OCI-LY1 (cell line): ENCODE results near the gene BMP6.

Experiments used
- EZH2 ChIP-seq: fragments of 200-600 bp; sonication (generic), shearing (Covaris generic); IDR thresholded peaks from 2 replicates; pipeline ENCODE4 v1.8.0; 2017; ENCODE audit warnings: borderline replicate concordance, mixed run types, mild to moderate bottlenecking, antibody characterized with exemption, low read length, moderate library complexity, mixed read lengths
- TF ChIP-seq, protein P1 (sequence below): fragments of 200-600 bp; sonication (generic), shearing (Covaris generic); IDR thresholded peaks from 2 replicates; pipeline ENCODE4 v1.5.1; 2017; ENCODE audit warnings: mild to moderate bottlenecking, antibody characterized with exemption, low read length, moderate library complexity, mixed read lengths

DNA sequence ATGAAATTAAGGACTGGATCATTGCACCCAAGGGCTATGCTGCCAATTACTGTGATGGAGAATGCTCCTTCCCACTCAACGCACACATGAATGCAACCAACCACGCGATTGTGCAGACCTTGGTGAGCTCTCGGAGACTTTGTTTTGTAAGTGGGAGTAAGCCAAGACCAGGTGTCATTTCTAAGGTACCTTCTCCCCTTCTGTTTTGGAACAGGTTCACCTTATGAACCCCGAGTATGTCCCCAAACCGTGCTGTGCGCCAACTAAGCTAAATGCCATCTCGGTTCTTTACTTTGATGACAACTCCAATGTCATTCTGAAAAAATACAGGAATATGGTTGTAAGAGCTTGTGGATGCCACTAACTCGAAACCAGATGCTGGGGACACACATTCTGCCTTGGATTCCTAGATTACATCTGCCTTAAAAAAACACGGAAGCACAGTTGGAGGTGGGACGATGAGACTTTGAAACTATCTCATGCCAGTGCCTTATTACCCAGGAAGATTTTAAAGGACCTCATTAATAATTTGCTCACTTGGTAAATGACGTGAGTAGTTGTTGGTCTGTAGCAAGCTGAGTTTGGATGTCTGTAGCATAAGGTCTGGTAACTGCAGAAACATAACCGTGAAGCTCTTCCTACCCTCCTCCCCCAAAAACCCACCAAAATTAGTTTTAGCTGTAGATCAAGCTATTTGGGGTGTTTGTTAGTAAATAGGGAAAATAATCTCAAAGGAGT is 154.2 kb downstream of the BMP6 start:
- TF ChIP-seq, protein P1, sequence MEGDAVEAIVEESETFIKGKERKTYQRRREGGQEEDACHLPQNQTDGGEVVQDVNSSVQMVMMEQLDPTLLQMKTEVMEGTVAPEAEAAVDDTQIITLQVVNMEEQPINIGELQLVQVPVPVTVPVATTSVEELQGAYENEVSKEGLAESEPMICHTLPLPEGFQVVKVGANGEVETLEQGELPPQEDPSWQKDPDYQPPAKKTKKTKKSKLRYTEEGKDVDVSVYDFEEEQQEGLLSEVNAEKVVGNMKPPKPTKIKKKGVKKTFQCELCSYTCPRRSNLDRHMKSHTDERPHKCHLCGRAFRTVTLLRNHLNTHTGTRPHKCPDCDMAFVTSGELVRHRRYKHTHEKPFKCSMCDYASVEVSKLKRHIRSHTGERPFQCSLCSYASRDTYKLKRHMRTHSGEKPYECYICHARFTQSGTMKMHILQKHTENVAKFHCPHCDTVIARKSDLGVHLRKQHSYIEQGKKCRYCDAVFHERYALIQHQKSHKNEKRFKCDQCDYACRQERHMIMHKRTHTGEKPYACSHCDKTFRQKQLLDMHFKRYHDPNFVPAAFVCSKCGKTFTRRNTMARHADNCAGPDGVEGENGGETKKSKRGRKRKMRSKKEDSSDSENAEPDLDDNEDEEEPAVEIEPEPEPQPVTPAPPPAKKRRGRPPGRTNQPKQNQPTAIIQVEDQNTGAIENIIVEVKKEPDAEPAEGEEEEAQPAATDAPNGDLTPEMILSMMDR: no peak
- no peak for TF ChIP-seq EZH2
